Endodermal cell (in vitro differentiated cells): ENCODE measurements around the gene SMPD2. TPM values are rescaled to one million over a fixed set of nuclear protein-coding genes. Genes with fewer than 3 reads are reported as not detected.

Experiments
- DNase-seq: peaks from one replicate; pipeline ENCODE4 v3.0.0-alpha.2; 2017
- H3K27ac ChIP-seq: 2 replicates; pipeline ENCODE4 v1.5.1; 2013; ENCODE audit warnings: mild to moderate bottlenecking, low read depth, low read length, moderate library complexity
- H3K27me3 ChIP-seq: 2 replicates; pipeline ENCODE4 v1.6.1; 2013; ENCODE audit warnings: mild to moderate bottlenecking, low read length, moderate library complexity; ENCODE audit not compliant: insufficient read depth, control insufficient read depth, poor library complexity, severe bottlenecking
- H3K36me3 ChIP-seq: 2 replicates; pipeline ENCODE4 v1.7.0; 2013; ENCODE audit warnings: mild to moderate bottlenecking, low read length, moderate library complexity; ENCODE audit not compliant: control insufficient read depth, insufficient read depth
- H3K4me1 ChIP-seq: one replicate; pipeline ENCODE4 v1.7.0; 2013; ENCODE audit warnings: low read length; ENCODE audit not compliant: control insufficient read depth, insufficient read depth
- H3K4me3 ChIP-seq: 2 replicates; pipeline ENCODE4 v1.5.1; 2013; ENCODE audit warnings: mild to moderate bottlenecking, low read length, moderate library complexity
- H3K9ac ChIP-seq: 2 replicates; pipeline ENCODE4 v1.6.1; 2013; ENCODE audit warnings: mild to moderate bottlenecking, low read length, moderate library complexity; ENCODE audit not compliant: poor library complexity, severe bottlenecking; ENCODE audit errors: extremely low read depth
- H3K9me3 ChIP-seq: 2 replicates; pipeline ENCODE4 v1.6.1; 2013; ENCODE audit warnings: mild to moderate bottlenecking, low read length, moderate library complexity; ENCODE audit not compliant: control insufficient read depth
- H3K27ac Mint-ChIP-seq: 2 replicates; pipeline ENCODE4 v1.8.0; 2020; ENCODE audit warnings: mixed read lengths
- H3K27me3 Mint-ChIP-seq: 2 replicates; pipeline ENCODE4 v1.8.0; 2021; ENCODE audit warnings: mild to moderate bottlenecking, mixed read lengths; ENCODE audit not compliant: insufficient read depth
- H3K36me3 Mint-ChIP-seq: 2 replicates; pipeline ENCODE4 v1.8.0; 2020; ENCODE audit warnings: low read depth, mixed read lengths
- H3K4me1 Mint-ChIP-seq: 2 replicates; pipeline ENCODE4 v1.8.0; 2020; ENCODE audit warnings: mixed read lengths
- H3K4me3 Mint-ChIP-seq: 2 replicates; pipeline ENCODE4 v1.8.0; 2020; ENCODE audit warnings: mild to moderate bottlenecking, moderate library complexity, mixed read lengths
- H3K9me3 Mint-ChIP-seq: 2 replicates; pipeline ENCODE4 v1.8.0; 2020; ENCODE audit warnings: mild to moderate bottlenecking, mixed read lengths
- CTCF ChIP-seq: fragments of 200-600 bp; sonication (generic); conservative IDR thresholded peaks from 2 replicates; pipeline ENCODE4 v1.5.0; 2021; ENCODE audit warnings: antibody characterized with exemption, mild to moderate bottlenecking
- WGBS, 2 experiments: methylation state at CpG; one replicate each; pipeline versions ENCODE4 v1.1.5 to v1.1.7; 2013; ENCODE audit warnings: missing lambda C conversion rate in 2 of 2, mixed read lengths in 1 of 2; ENCODE audit not compliant: insufficient coverage in 1 of 2, insufficient read length in 1 of 2; 5-methylcytosine and 5-hydroxymethylcytosine counted together
- total RNA-seq, 2 donors: library from RNA; stranded (reverse); fragmentation: NEBNext Ultra II Directional in 1 of 2; extraction: Animal tissue kit (Norgen Biotek cat#: 25700) in 1 of 2; gene quantifications; 2 replicates in 1 of 2; 3 replicates in 1 of 2; pipeline ENCODE4 v1.2.1, GENCODE V29; 2021

SMPD2 gene
- total RNA-seq, 2 donors from 2014 or later: 11.1 to 12.0 TPM

DNA sequence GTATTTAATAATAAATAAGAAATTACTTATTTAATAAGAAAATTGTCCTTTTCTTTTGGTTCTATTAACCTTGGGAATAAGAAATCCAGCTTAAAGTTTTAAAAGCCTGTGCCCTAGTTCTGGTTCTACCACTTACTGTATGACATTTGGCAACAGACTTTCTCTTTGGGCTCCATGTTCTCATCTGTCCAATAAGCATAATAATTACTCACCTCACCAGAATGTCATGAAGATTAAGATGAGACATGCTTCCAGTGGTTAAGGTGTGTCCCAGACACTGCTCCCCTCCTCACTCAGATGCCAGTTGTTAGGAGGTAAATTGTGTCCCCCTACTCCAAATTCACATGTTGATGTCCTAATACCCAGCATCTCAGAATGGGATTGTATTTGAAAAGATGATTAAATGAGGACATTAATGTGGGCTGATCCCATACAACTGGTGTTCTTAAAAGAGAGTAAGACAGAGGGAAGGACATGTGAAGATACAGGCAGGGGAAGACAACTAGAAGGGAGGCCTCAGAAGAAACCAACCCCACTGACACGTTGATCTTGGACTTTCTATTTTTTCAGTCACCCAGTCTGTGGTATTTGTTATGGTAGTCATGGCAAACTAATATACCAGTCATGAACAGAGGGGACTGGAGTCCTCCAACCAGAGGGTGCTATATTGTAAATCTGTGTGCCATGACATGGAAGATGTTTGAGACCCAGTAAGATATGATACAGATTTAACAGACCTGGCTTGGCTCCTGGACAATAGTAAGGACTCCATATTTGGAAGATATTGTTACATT lies 21.4 kb downstream of the SMPD2 start:
- no peak overlapping the region for H3K4me3 ChIP-seq
- DNase-seq: no peak
- peaks cover 52% of the 10 kb centered on the region for H3K36me3 Mint-ChIP-seq
- no peak overlapping the region for H3K27ac Mint-ChIP-seq
- TF ChIP-seq CTCF: no peak
- H3K9me3 Mint-ChIP-seq: peaks cover 2% of the 10 kb centered on the region
- H3K4me3 Mint-ChIP-seq: no peak overlapping the region
- H3K9ac ChIP-seq: no peak overlapping the region
- WGBS, 2 experiments: 93 to 100% methylated on average over 1 of the region's 1 CpG
- peaks cover 16% of the 10 kb centered on the region for H3K27me3 ChIP-seq
- peaks cover 26% of the 10 kb centered on the region for H3K4me1 Mint-ChIP-seq
- peaks cover 41% of the 10 kb centered on the region for H3K36me3 ChIP-seq
- no peak overlapping the region for H3K27ac ChIP-seq
- peaks cover 24% of the 10 kb centered on the region for H3K27me3 Mint-ChIP-seq
- H3K4me1 ChIP-seq: peaks cover 9% of the 10 kb centered on the region
- H3K9me3 ChIP-seq: peaks cover 4% of the 10 kb centered on the region

DNA sequence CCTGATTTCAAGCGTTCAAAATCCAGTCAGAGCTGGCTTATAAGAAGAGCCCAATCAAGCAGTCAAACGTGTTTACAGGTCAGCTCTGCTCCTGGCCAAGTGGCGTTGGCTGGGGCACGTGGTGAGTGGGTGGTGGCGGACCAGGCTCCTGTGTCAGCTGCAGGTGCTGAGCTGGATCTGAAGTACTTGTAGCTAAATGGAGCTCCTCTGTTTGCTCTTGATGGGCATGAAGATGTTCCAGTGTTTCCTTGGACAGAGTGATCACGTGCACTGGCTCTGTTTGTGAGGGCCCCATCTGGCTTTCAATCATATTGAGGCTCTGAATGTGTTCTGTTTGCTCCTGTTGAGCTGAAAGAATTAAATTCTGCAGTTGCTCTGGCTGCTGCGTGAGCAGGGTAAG lies 25.2 kb downstream of the SMPD2 start:
- Mint-ChIP-seq H3K9me3 (peaks cover 2% of the 10 kb centered on the region), H3K27ac (no peak overlapping the region), H3K4me1 (no peaks in the 10 kb centered on the region), H3K36me3 (peaks cover 82% of the 10 kb centered on the region), H3K4me3 (no peak overlapping the region), H3K27me3 (peaks cover 10% of the 10 kb centered on the region)
- no peak for DNase-seq
- 90 to 93% methylated on average over 5 to 7 of the region's 7 CpGs for WGBS, 2 experiments
- TF ChIP-seq CTCF: no peak
- Histone ChIP-seq H3K4me3 (no peak overlapping the region), H3K4me1 (no peaks in the 10 kb centered on the region), H3K9ac (no peak overlapping the region), H3K27me3 (no peaks in the 10 kb centered on the region), H3K9me3 (peaks cover 11% of the 10 kb centered on the region), H3K36me3 (peaks cover 74% of the 10 kb centered on the region), H3K27ac (no peak overlapping the region)

DNA sequence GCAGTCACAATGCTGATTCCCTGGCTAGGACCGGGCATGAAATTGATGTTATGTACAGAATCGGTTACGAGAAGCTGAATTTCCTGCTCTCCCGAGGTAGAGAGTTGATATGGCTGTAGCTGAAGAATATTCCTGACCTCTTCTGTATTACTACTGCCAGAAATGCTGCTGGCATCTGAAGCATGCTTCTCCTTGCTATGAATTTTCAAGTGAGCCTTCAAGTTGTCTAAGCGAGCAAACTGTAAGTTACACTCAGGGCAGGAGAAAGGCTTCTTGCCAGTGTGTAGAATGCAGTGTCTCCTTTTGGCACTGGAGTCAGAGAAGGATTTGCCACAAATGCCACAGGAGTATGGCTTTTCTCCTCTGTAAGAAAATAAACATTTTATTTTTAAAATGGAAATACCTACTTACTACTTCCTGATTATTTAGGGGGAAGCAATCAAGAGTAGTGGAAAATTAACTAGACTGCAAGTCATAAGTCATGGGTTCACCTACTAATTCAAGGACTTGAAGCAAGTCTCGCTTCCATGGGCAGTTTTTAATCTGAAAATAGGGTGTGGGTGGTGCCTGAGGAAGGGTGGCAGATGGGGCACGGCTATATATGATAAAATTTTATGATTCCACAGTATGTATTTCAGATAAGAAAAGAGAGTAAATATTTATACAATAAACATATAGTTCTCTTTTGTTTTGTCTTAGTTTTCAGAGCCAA lies 25.8 kb downstream of the SMPD2 start:
- H3K4me3 Mint-ChIP-seq: no peak overlapping the region
- no peaks in the 10 kb centered on the region for H3K27me3 ChIP-seq
- peaks cover 10% of the 10 kb centered on the region for H3K27me3 Mint-ChIP-seq
- DNase-seq: no peak
- peaks cover 7% of the 10 kb centered on the region for H3K9me3 ChIP-seq
- 94 to 100% methylated on average over 1 to 6 of the region's 7 CpGs for WGBS, 2 experiments
- no peaks in the 10 kb centered on the region for H3K9me3 Mint-ChIP-seq
- no peaks in the 10 kb centered on the region for H3K4me1 ChIP-seq
- H3K27ac ChIP-seq: no peak overlapping the region
- H3K4me1 Mint-ChIP-seq: no peaks in the 10 kb centered on the region
- no peak overlapping the region for H3K4me3 ChIP-seq
- TF ChIP-seq CTCF: no peak
- H3K36me3 Mint-ChIP-seq: peaks cover 82% of the 10 kb centered on the region
- H3K27ac Mint-ChIP-seq: no peak overlapping the region
- H3K36me3 ChIP-seq: peaks cover 77% of the 10 kb centered on the region
- H3K9ac ChIP-seq: no peak overlapping the region
